SU-DHL-6 (cell line): ENCODE data around the gene U2AF2.

Experiments
- EZH2phosphoT487 ChIP-seq: fragments of 200-600 bp; sonication (generic), shearing (Covaris generic); conservative IDR thresholded peaks from 2 replicates; pipeline ENCODE4 v1.6.1; 2018; ENCODE audit warnings: mild to moderate bottlenecking, antibody characterized with exemption, low read length, moderate library complexity, mixed read lengths
- TF ChIP-seq, protein P1 (sequence below): fragments of 200-600 bp; sonication (generic); IDR thresholded peaks from one replicate; pipeline ENCODE4 v1.5.1; 2017; ENCODE audit warnings: antibody characterized with exemption, mild to moderate bottlenecking, low read length, moderate library complexity; ENCODE audit not compliant: insufficient read depth, poor library complexity, severe bottlenecking

GRCh38 chr19:55624109-55625003, 30.5 kb upstream of the U2AF2 start, which contains the start of gene ZNF784:
- no peak for TF ChIP-seq EZH2phosphoT487
- TF ChIP-seq, protein P1, sequence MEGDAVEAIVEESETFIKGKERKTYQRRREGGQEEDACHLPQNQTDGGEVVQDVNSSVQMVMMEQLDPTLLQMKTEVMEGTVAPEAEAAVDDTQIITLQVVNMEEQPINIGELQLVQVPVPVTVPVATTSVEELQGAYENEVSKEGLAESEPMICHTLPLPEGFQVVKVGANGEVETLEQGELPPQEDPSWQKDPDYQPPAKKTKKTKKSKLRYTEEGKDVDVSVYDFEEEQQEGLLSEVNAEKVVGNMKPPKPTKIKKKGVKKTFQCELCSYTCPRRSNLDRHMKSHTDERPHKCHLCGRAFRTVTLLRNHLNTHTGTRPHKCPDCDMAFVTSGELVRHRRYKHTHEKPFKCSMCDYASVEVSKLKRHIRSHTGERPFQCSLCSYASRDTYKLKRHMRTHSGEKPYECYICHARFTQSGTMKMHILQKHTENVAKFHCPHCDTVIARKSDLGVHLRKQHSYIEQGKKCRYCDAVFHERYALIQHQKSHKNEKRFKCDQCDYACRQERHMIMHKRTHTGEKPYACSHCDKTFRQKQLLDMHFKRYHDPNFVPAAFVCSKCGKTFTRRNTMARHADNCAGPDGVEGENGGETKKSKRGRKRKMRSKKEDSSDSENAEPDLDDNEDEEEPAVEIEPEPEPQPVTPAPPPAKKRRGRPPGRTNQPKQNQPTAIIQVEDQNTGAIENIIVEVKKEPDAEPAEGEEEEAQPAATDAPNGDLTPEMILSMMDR, result no peak
